NCI-H345 treated with DMSO at 0.1 percent for 48 hours (cell line): Measurements from ENCODE around the gene NYAP1.
"Not testable (repeated sequence)": the region's sequence is repeated elsewhere in the genome, so short reads cannot be mapped to it uniquely, and the experiment has no call there.

Experiments used
- DNase-seq: peaks from one replicate; lab custom pipeline; 2025; ENCODE audit not compliant: unreplicated experiment; lab: John Stamatoyannopoulos, UW

Gene NYAP1

GRCh38 chr7:100481466-100481865 lies 2.3 kb upstream of the NYAP1 start:
- DNase-seq = no peak

- no peak for DNase-seq
Measured at GRCh38 chr7:100482728-100483089, 1.0 kb upstream of the NYAP1 start.

- peak; percentile 34 for DNase-seq
Measured at GRCh38 chr7:100483090-100483721, 521 bp upstream of the NYAP1 start.

GRCh38 chr7:100484673-100485045 lies 932 bp downstream of the NYAP1 start:
- DNase-seq = no peak

GRCh38 chr7:100485471-100485876 lies 1.7 kb downstream of the NYAP1 start:
- DNase-seq = no peak

GRCh38 chr7:100486111-100486636 lies 2.4 kb downstream of the NYAP1 start:
- no peak for DNase-seq

- no peak for DNase-seq
Measured at GRCh38 chr7:100486753-100487446, 3.2 kb downstream of the NYAP1 start.

- DNase-seq = no peak
Measured at GRCh38 chr7:100488333-100489095, 4.8 kb downstream of the NYAP1 start.

- no peak for DNase-seq
Measured at GRCh38 chr7:100489121-100489520, 5.4 kb downstream of the NYAP1 start.

- peak; percentile 90 for DNase-seq
Measured at GRCh38 chr7:100489824-100490223, 6.1 kb downstream of the NYAP1 start.

- DNase-seq = no peak
Measured at GRCh38 chr7:100490483-100491191, 6.9 kb downstream of the NYAP1 start.

GRCh38 chr7:100491192-100491578 lies 7.5 kb downstream of the NYAP1 start:
- no peak for DNase-seq

GRCh38 chr7:100492738-100493475 lies 9.2 kb downstream of the NYAP1 start:
- no peak for DNase-seq

GRCh38 chr7:100493476-100494264 lies 9.9 kb downstream of the NYAP1 start:
- DNase-seq = no peak

- DNase-seq = no peak
Measured at GRCh38 chr7:100496509-100496908, 12.8 kb downstream of the NYAP1 start.

GRCh38 chr7:100500743-100501142 lies 17.0 kb downstream of the NYAP1 start:
- not testable (repeated sequence) for DNase-seq

GRCh38 chr7:100504031-100504430 lies 20.3 kb downstream of the NYAP1 start:
- DNase-seq = not testable (repeated sequence)

- DNase-seq = no peak
Measured at GRCh38 chr7:100504887-100505611, 21.3 kb downstream of the NYAP1 start.

- no peak for DNase-seq
Measured at GRCh38 chr7:100506356-100506923, 22.7 kb downstream of the NYAP1 start.
